Keratinocyte (primary cell): Measurements from ENCODE around the gene NPNT. TPM values are rescaled to one million over a fixed set of nuclear protein-coding genes. Genes with fewer than 3 reads are reported as not detected.

Experiments
- DNase-seq: peaks from one replicate; pipeline ENCODE4 v3.0.0-alpha.2; 2011; ENCODE audit warnings: low read depth, missing footprints, low spot score
- FAIRE-seq: peaks from 2 replicates; lab custom pipeline; 2011; peaks lifted over from hg19 to GRCh38; lab: Jason Lieb, UNC
- H2AFZ ChIP-seq: 2 replicates; pipeline ENCODE4 v1.6.0; 2012; ENCODE audit warnings: low read length, control low read depth, inconsistent platforms; ENCODE audit not compliant: control insufficient read depth
- H3K27ac ChIP-seq: 2 replicates; pipeline ENCODE4 v1.5.1; 2011; ENCODE audit warnings: low read length; ENCODE audit not compliant: control insufficient read depth, insufficient read depth
- H3K27me3 ChIP-seq: 3 replicates; pipeline ENCODE4 v1.6.0; 2011; ENCODE audit warnings: low read length; ENCODE audit not compliant: control insufficient read depth, insufficient read depth; ENCODE audit errors: extremely low read depth
- H3K36me3 ChIP-seq, 2 experiments: 2 replicates in 1 of 2; 3 replicates in 1 of 2; pipeline ENCODE4 v1.5.1; 2011; ENCODE audit warnings: low read length in 2 of 2, mild to moderate bottlenecking in 1 of 2; ENCODE audit not compliant: control insufficient read depth in 2 of 2, insufficient read depth in 2 of 2; ENCODE audit errors: extremely low read depth in 1 of 2
- H3K4me1 ChIP-seq: 3 replicates; pipeline ENCODE4 v1.5.1; 2011; ENCODE audit warnings: low read length; ENCODE audit not compliant: control insufficient read depth, insufficient read depth; ENCODE audit errors: extremely low read depth
- H3K4me2 ChIP-seq: 3 replicates; pipeline ENCODE4 v1.6.0; 2011; ENCODE audit warnings: low read depth, low read length; ENCODE audit not compliant: control insufficient read depth, insufficient read depth; ENCODE audit errors: extremely low read depth
- H3K4me3 ChIP-seq, 3 experiments: fragments of 200-600 bp in 1 of 3; sonication (generic) in 1 of 3; 2 replicates in 2 of 3; 3 replicates in 1 of 3; pipeline ENCODE4 v1.5.1; 2011 to 2016; ENCODE audit warnings: low read length in 3 of 3, mild to moderate bottlenecking in 3 of 3, control low read depth in 2 of 3, inconsistent platforms in 1 of 3, low read depth in 1 of 3, mixed read lengths in 1 of 3, mixed run types in 1 of 3, moderate library complexity in 1 of 3; ENCODE audit not compliant: control insufficient read depth in 2 of 3, insufficient read depth in 2 of 3; ENCODE audit errors: extremely low read depth in 1 of 3
- H3K79me2 ChIP-seq: 2 replicates; pipeline ENCODE4 v1.6.0; 2012; ENCODE audit warnings: low read length; ENCODE audit not compliant: control insufficient read depth, insufficient read depth
- H3K9ac ChIP-seq: 3 replicates; pipeline ENCODE4 v1.6.0; 2011; ENCODE audit warnings: low read length; ENCODE audit not compliant: control insufficient read depth, insufficient read depth; ENCODE audit errors: extremely low read depth
- H3K9me1 ChIP-seq: 3 replicates; pipeline ENCODE4 v1.6.0; 2011; ENCODE audit warnings: low read length; ENCODE audit not compliant: control insufficient read depth, insufficient read depth; ENCODE audit errors: extremely low read depth
- H3K9me3 ChIP-seq: 2 replicates; pipeline ENCODE4 v1.5.1; 2012; ENCODE audit warnings: low read depth, low read length; ENCODE audit not compliant: control insufficient read depth
- H4K20me1 ChIP-seq: 3 replicates; pipeline ENCODE4 v1.6.0; 2011; ENCODE audit warnings: low read length; ENCODE audit not compliant: control insufficient read depth, insufficient read depth; ENCODE audit errors: extremely low read depth
- EZH2 ChIP-seq: IDR thresholded peaks from one replicate; pipeline ENCODE4 v1.6.1; 2012; ENCODE audit warnings: inconsistent platforms, mild to moderate bottlenecking, low read length, moderate library complexity
- dilution Hi-C: fragments of 300-500 bp; cut with MboI; formaldehyde crosslinking; loops from one replicate; pipeline ENCODE4 v1.7.0; 2020; ENCODE audit warnings: low sequenced_read_pairs; ENCODE audit not compliant: extremely low pct_ligation_motif_present
- polyA plus RNA-seq, 5 experiments: library from polyadenylated mRNA; depleted of rRNA in 3 of 5; stranded (reverse) in 3 of 5; stranded (forward) in 1 of 5; unstranded in 1 of 5; fragments of >200 nt; gene quantifications; 1 replicate in 1 of 5; 2 replicates in 3 of 5; 3 replicates in 1 of 5; pipeline versions ENCODE4 v1.2.1 to v1.2.3, GENCODE V29; 2011 to 2012; ENCODE audit warnings: missing spikeins in 2 of 5, low read depth in 1 of 5, low replicate concordance in 1 of 5
- TF ChIP-seq, protein P1 (sequence below), 3 experiments: IDR thresholded peaks in 1 of 3; conservative IDR thresholded peaks in 1 of 3; optimal IDR thresholded peaks in 1 of 3; 2 replicates in 2 of 3; 3 replicates in 1 of 3; pipeline versions ENCODE3 to v1.5.1; 2011; ENCODE audit warnings: low read length in 3 of 3, mild to moderate bottlenecking in 3 of 3, moderate library complexity in 2 of 3, control low read depth in 1 of 3, inconsistent platforms in 1 of 3; ENCODE audit not compliant: insufficient read depth in 2 of 3; ENCODE audit errors: extremely low read depth in 1 of 3

Gene NPNT
- polyA plus RNA-seq, 1 donor (not counting 4 experiments of a cell fraction or from before 2014, with no cell fraction given) = 0.46 TPM

DNA sequence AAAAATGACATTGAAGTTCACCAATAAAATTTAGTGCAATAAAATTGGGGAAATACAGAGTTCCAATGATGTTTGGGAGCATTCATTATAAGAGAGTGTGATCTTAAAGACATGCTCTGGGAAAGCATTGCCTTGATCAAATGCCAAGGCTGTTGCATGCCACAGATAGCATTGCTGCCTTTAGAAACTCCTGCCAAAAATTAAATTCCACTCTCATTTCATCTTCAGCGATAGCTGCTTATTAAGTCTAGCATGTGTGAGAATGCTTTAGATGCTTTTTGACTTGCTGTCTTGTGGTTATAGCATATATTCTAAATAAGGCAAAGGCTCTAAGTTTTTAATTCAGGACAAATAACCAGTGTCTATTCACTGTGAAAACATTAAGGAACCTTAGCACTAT, 49.3 kb downstream of the NPNT start:
- Histone ChIP-seq H3K4me1 (no peaks in the 10 kb centered on the region), H3K79me2 (no peaks in the 10 kb centered on the region), H3K27ac (no peak overlapping the region), H2AFZ (no peak overlapping the region), H3K27me3 (no peaks in the 10 kb centered on the region), H3K4me3 (no peak overlapping the region), H4K20me1 (no peaks in the 10 kb centered on the region), H3K9me3 (no peaks in the 10 kb centered on the region), H3K36me3 (no peaks in the 10 kb centered on the region), H3K9ac (no peak overlapping the region), H3K4me2 (no peak overlapping the region), H3K9me1 (no peaks in the 10 kb centered on the region)
- TF ChIP-seq EZH2 = no peak
- TF ChIP-seq, protein P1, sequence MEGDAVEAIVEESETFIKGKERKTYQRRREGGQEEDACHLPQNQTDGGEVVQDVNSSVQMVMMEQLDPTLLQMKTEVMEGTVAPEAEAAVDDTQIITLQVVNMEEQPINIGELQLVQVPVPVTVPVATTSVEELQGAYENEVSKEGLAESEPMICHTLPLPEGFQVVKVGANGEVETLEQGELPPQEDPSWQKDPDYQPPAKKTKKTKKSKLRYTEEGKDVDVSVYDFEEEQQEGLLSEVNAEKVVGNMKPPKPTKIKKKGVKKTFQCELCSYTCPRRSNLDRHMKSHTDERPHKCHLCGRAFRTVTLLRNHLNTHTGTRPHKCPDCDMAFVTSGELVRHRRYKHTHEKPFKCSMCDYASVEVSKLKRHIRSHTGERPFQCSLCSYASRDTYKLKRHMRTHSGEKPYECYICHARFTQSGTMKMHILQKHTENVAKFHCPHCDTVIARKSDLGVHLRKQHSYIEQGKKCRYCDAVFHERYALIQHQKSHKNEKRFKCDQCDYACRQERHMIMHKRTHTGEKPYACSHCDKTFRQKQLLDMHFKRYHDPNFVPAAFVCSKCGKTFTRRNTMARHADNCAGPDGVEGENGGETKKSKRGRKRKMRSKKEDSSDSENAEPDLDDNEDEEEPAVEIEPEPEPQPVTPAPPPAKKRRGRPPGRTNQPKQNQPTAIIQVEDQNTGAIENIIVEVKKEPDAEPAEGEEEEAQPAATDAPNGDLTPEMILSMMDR (optimal IDR thresholded peaks at IDR 0.05 in 1 of 3, IDR thresholded peaks at IDR 0.05 in 1 of 3, conservative IDR thresholded peaks at IDR 0.05 in 1 of 3; ENCODE audit: extremely low read depth in 1 of 3, insufficient read depth in 2 of 3, low read length in 3 of 3) = no peak
- dilution Hi-C loops = no loop called here
- DNase-seq (no peak), FAIRE-seq (no peak)

DNA sequence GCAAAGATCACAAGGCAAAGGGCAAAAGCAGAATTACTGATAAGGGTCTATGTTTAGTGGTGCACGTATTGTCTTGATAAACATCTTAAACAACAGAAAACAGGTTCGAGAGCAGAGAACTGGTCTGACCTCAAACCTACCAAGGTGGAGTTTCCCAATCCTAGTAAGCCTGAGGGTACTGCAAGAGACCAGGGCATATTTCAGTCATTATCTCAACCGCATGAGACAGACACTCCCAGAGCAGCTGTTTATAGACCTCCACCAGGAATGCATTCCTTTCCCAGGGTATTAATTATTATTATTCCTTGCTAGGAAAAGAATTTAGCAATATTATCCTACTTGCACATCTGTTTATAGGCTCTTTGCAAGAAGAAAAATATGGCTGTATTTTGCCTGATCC, 51.5 kb downstream of the NPNT start:
- TF ChIP-seq, protein P1 (optimal IDR thresholded peaks at IDR 0.05 in 1 of 3, IDR thresholded peaks at IDR 0.05 in 1 of 3, conservative IDR thresholded peaks at IDR 0.05 in 1 of 3; ENCODE audit: extremely low read depth in 1 of 3, insufficient read depth in 2 of 3, low read length in 3 of 3) = no peak
- no peak for TF ChIP-seq EZH2
- Histone ChIP-seq H3K9me1 (no peaks in the 10 kb centered on the region), H4K20me1 (no peaks in the 10 kb centered on the region), H3K9ac (no peak overlapping the region), H2AFZ (no peak overlapping the region), H3K27me3 (no peaks in the 10 kb centered on the region), H3K27ac (no peak overlapping the region), H3K4me1 (no peaks in the 10 kb centered on the region), H3K36me3 (no peaks in the 10 kb centered on the region), H3K4me2 (no peak overlapping the region), H3K4me3 (no peak overlapping the region), H3K9me3 (no peaks in the 10 kb centered on the region), H3K79me2 (no peaks in the 10 kb centered on the region)
- no peak for FAIRE-seq
- dilution Hi-C loops = no loop called here
- DNase-seq = no peak
